Neuronal stem cell (in vitro differentiated cells): ENCODE data around the gene GON7.
"Not testable (repeated sequence)": the region's sequence is repeated elsewhere in the genome, so short reads cannot be mapped to it uniquely, and the experiment has no call there.

Experiments
- DNase-seq: peaks from one replicate; pipeline ENCODE4 v3.0.0-alpha.2; 2013; ENCODE audit warnings: low spot score
- H2AFZ ChIP-seq: one replicate; pipeline ENCODE4 v1.6.1; 2013; ENCODE audit warnings: mild to moderate bottlenecking, low read length, inconsistent platforms
- H2AK5ac ChIP-seq: 2 replicates; pipeline ENCODE4 v1.6.1; 2013; ENCODE audit warnings: low read depth, mild to moderate bottlenecking, inconsistent platforms, low read length, moderate library complexity, mixed read lengths
- H2BK120ac ChIP-seq: 2 replicates; pipeline ENCODE4 v1.6.1; 2013; ENCODE audit warnings: low read depth, mild to moderate bottlenecking, inconsistent platforms, low read length, moderate library complexity, mixed read lengths
- H2BK12ac ChIP-seq: one replicate; pipeline ENCODE4 v1.6.1; 2013; ENCODE audit warnings: low read length, inconsistent platforms
- H2BK15ac ChIP-seq: 2 replicates; pipeline ENCODE4 v1.6.1; 2013; ENCODE audit warnings: mild to moderate bottlenecking, low read length, inconsistent platforms, mixed read lengths
- H2BK5ac ChIP-seq: one replicate; pipeline ENCODE4 v1.6.1; 2013; ENCODE audit warnings: inconsistent platforms, mild to moderate bottlenecking, low read length, moderate library complexity
- H3K14ac ChIP-seq: one replicate; pipeline ENCODE4 v1.6.1; 2013; ENCODE audit warnings: low read length, inconsistent platforms
- H3K18ac ChIP-seq: 2 replicates; pipeline ENCODE4 v1.6.1; 2013; ENCODE audit warnings: low read length, inconsistent platforms
- H3K23ac ChIP-seq: 2 replicates; pipeline ENCODE4 v1.6.1; 2013; ENCODE audit warnings: low read depth, mild to moderate bottlenecking, mixed read lengths, low read length, inconsistent platforms; ENCODE audit not compliant: poor library complexity
- H3K27ac ChIP-seq: replicated peaks from 3 replicates; pipeline ENCODE4 v1.5.1; 2013; ENCODE audit warnings: low read length, inconsistent platforms
- H3K27me3 ChIP-seq, 3 experiments: 2 replicates each; pipeline ENCODE4 v1.6.1; 2013; ENCODE audit warnings: low read length in 3 of 3, mild to moderate bottlenecking in 2 of 3, inconsistent platforms in 1 of 3, low read depth in 1 of 3, mixed read lengths in 1 of 3, moderate library complexity in 1 of 3; ENCODE audit not compliant: control insufficient read depth in 3 of 3, insufficient read depth in 3 of 3
- H3K36me3 ChIP-seq, 2 donors: replicated peaks in 1 of 2; 2 replicates each; pipeline ENCODE4 v1.6.1; 2013; ENCODE audit warnings: low read length in 2 of 2; ENCODE audit not compliant: control insufficient read depth in 2 of 2, insufficient read depth in 2 of 2
- H3K4ac ChIP-seq: 2 replicates; pipeline ENCODE4 v1.6.1; 2013; ENCODE audit warnings: inconsistent platforms, mild to moderate bottlenecking, low read length, moderate library complexity
- H3K4me1 ChIP-seq, 2 donors: 1 replicate in 1 of 2; 2 replicates in 1 of 2; pipeline ENCODE4 v1.6.1; 2013; ENCODE audit warnings: low read length in 2 of 2, low read depth in 1 of 2; ENCODE audit not compliant: control insufficient read depth in 2 of 2, insufficient read depth in 1 of 2
- H3K4me2 ChIP-seq: one replicate; pipeline ENCODE4 v1.6.1; 2013; ENCODE audit warnings: mild to moderate bottlenecking, low read length, inconsistent platforms; ENCODE audit not compliant: insufficient read depth, poor library complexity, severe bottlenecking
- H3K4me3 ChIP-seq, 2 donors: 2 replicates each; pipeline ENCODE4 v1.5.1; 2013; ENCODE audit warnings: low read length in 2 of 2, mild to moderate bottlenecking in 2 of 2, inconsistent platforms in 1 of 2, moderate library complexity in 1 of 2
- H3K79me1 ChIP-seq: one replicate; pipeline ENCODE4 v1.6.1; 2013; ENCODE audit warnings: low read depth, mild to moderate bottlenecking, inconsistent platforms, low read length, moderate library complexity
- H3K9ac ChIP-seq: one replicate; pipeline ENCODE4 v1.6.1; 2013; ENCODE audit warnings: mild to moderate bottlenecking, low read depth, low read length, inconsistent platforms; ENCODE audit not compliant: poor library complexity
- H3K9me3 ChIP-seq, 2 donors: replicated peaks in 1 of 2; 2 replicates each; pipeline versions ENCODE3 to v1.6.1; 2013; ENCODE audit warnings: low read length in 2 of 2, mild to moderate bottlenecking in 2 of 2, inconsistent platforms in 1 of 2, low read depth in 1 of 2, mixed read lengths in 1 of 2, moderate library complexity in 1 of 2; ENCODE audit not compliant: control insufficient read depth in 2 of 2, insufficient read depth in 1 of 2
- H4K8ac ChIP-seq: one replicate; pipeline ENCODE4 v1.6.1; 2013; ENCODE audit warnings: low read depth, mild to moderate bottlenecking, inconsistent platforms, low read length, moderate library complexity
- H4K91ac ChIP-seq: one replicate; pipeline ENCODE4 v1.6.1; 2013; ENCODE audit warnings: low read length, low read depth, mild to moderate bottlenecking, inconsistent platforms; ENCODE audit not compliant: poor library complexity
- WGBS, 2 donors: extraction: QIAGEN DNeasy Blood & Tissue Kit; methylation state at CpG; one replicate each; pipeline ENCODE4 v1.1.7; 2013; ENCODE audit warnings: missing lambda C conversion rate in 2 of 2, mixed read lengths in 1 of 2; ENCODE audit not compliant: insufficient read length in 2 of 2, insufficient replicate concordance in 1 of 2; ENCODE audit errors: extremely low coverage in 2 of 2; 5-methylcytosine and 5-hydroxymethylcytosine counted together

The GON7 gene

GRCh38 chr14:93158349-93158748 lies 48.5 kb downstream of the GON7 start:
- H3K27me3 ChIP-seq, H3K14ac ChIP-seq, H2BK120ac ChIP-seq, H2BK5ac ChIP-seq, H3K4me1 ChIP-seq, H3K9ac ChIP-seq, H3K4me2 ChIP-seq, DNase-seq, H3K4me3 ChIP-seq, H3K23ac ChIP-seq, H3K18ac ChIP-seq, H3K4ac ChIP-seq, H3K27ac ChIP-seq, H3K79me1 ChIP-seq, H4K91ac ChIP-seq, H3K36me3 ChIP-seq, H2BK15ac ChIP-seq, H2AK5ac ChIP-seq, H3K9me3 ChIP-seq, H2BK12ac ChIP-seq, H4K8ac ChIP-seq, H2AFZ ChIP-seq: not testable (repeated sequence)
- no CpG with 5 or more reads among the region's 7 CpGs for WGBS, 2 donors

- H2BK15ac ChIP-seq: no peak overlapping the region
- H3K18ac ChIP-seq: no peak overlapping the region
- H3K4me2 ChIP-seq: no peak overlapping the region
- peak overlapping the region; percentile 7 for H2BK5ac ChIP-seq
- H3K4ac ChIP-seq: no peak overlapping the region
- H3K79me1 ChIP-seq: no peaks in the 10 kb centered on the region
- H3K27me3 ChIP-seq: no peaks in the 10 kb centered on the region
- H3K36me3 ChIP-seq: no peaks in the 10 kb centered on the region
- H3K27ac ChIP-seq: no peak overlapping the region
- H3K4me3 ChIP-seq: no peak overlapping the region
- DNase-seq: no peak
- no CpG with 5 or more reads among the region's 8 CpGs for WGBS, 2 donors
- H2BK120ac ChIP-seq: no peak overlapping the region
- H3K9ac ChIP-seq: peak overlapping the region; percentile 32
- H3K9me3 ChIP-seq: no peaks in the 10 kb centered on the region
- peak overlapping the region; percentile 59 for H2AFZ ChIP-seq
- no peak overlapping the region for H3K23ac ChIP-seq
- no peaks in the 10 kb centered on the region for H3K4me1 ChIP-seq
- no peak overlapping the region for H4K8ac ChIP-seq
- peak overlapping the region; percentile 33 for H4K91ac ChIP-seq
- no peak overlapping the region for H2BK12ac ChIP-seq
- no peak overlapping the region for H3K14ac ChIP-seq
- peak overlapping the region; percentile 63 for H2AK5ac ChIP-seq
Observed at GRCh38 chr14:93156693-93157369, 50.0 kb downstream of the GON7 start.

DNA sequence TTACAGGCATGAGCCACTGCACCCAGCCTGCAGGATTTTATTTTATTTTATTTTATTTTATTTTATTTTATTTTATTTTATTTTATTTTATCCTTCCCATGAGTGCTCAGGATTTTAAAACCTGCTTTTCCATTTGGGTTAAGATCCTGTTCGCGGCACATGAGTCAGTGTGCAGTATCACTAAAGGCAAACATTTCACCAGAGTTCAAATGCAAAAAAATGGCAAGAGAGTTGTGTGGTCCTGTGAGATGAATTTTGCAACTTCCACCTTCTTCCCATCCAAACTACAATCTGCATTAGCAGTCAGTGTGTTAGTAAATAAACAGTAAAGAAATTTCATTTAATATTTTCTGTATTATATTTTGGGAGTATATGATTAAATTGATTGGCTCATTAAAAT lies 51.2 kb downstream of the GON7 start:
- no peaks in the 10 kb centered on the region for H3K27me3 ChIP-seq
- no peak overlapping the region for H2AK5ac ChIP-seq
- no CpG with 5 or more reads among the region's 2 CpGs for WGBS, 2 donors
- no peaks in the 10 kb centered on the region for H3K9me3 ChIP-seq
- no peaks in the 10 kb centered on the region for H3K79me1 ChIP-seq
- H3K27ac ChIP-seq: no peak overlapping the region
- H3K23ac ChIP-seq: no peak overlapping the region
- H2BK5ac ChIP-seq: no peak overlapping the region
- no peak overlapping the region for H3K4ac ChIP-seq
- no peak overlapping the region for H3K14ac ChIP-seq
- H3K4me1 ChIP-seq: peaks cover under 1 to 2% of the 10 kb centered on the region in 2 donors
- H3K9ac ChIP-seq: no peak overlapping the region
- H3K18ac ChIP-seq: no peak overlapping the region
- DNase-seq: no peak
- no peak overlapping the region for H2BK12ac ChIP-seq
- H3K4me3 ChIP-seq: no peak overlapping the region
- no peak overlapping the region for H3K4me2 ChIP-seq
- H2BK120ac ChIP-seq: no peak overlapping the region
- H3K36me3 ChIP-seq: no peaks in the 10 kb centered on the region
- H4K8ac ChIP-seq: no peak overlapping the region
- no peak overlapping the region for H4K91ac ChIP-seq
- H2BK15ac ChIP-seq: no peak overlapping the region
- no peak overlapping the region for H2AFZ ChIP-seq

DNA sequence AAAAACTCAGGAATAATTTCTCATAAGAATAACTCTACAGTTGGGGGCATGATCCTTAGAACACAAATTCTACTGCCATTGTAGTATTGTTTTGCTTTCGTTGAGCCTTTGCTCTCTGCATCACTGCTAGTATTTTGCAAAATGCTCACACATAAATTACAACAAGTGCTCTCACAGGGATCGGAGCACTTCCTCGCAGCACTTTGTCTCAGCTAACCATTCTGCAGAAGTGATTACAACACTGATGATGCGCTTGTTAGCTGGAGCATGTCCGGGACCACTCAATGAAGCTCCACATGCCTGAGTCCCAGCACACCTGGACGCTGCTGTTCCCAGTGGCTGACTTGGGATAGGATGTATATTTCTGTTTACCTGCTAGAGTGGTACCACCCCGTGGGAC lies 53.7 kb downstream of the GON7 start:
- no peaks in the 10 kb centered on the region for H3K79me1 ChIP-seq

More for the DNA sequence above, 53.7 kb downstream of the GON7 start:
- no peak for DNase-seq
- Histone ChIP-seq H4K91ac (no peak overlapping the region), H2AFZ (no peak overlapping the region), H2AK5ac (no peak overlapping the region), H3K27me3 (no peaks in the 10 kb centered on the region), H3K4me1 (peaks cover 4 to 6% of the 10 kb centered on the region in 2 donors), H3K27ac (no peak overlapping the region), H3K4me3 (no peak overlapping the region), H2BK15ac (no peak overlapping the region), H3K9me3 (no peaks in the 10 kb centered on the region), H2BK5ac (no peak overlapping the region), H2BK120ac (no peak overlapping the region), H3K14ac (no peak overlapping the region), H3K4me2 (no peak overlapping the region), H2BK12ac (no peak overlapping the region), H3K4ac (no peak overlapping the region), H3K9ac (no peak overlapping the region), H3K36me3 (no peaks in the 10 kb centered on the region), H3K23ac (no peak overlapping the region), H3K18ac (no peak overlapping the region), H4K8ac (no peak overlapping the region)
- WGBS, 2 donors: no CpG with 5 or more reads among the region's 7 CpGs
